HG03469 (cell line): ENCODE measurements around the gene SCN7A.
A peak's percentile ranks its signal among the peaks of the same experiment; 100 is the strongest.
"Not testable (repeated sequence)": the region's sequence is repeated elsewhere in the genome, so short reads cannot be mapped to it uniquely, and the experiment has no call there.

Experiments used
- ATAC-seq: cut with Tn5 transposase; IDR thresholded peaks from one replicate; pipeline ENCODE4 v1.9.1; 2021; ENCODE audit warnings: mild to moderate bottlenecking, moderate library complexity, moderate number of reproducible peaks; ENCODE audit not compliant: unreplicated experiment

The SCN7A gene

DNA sequence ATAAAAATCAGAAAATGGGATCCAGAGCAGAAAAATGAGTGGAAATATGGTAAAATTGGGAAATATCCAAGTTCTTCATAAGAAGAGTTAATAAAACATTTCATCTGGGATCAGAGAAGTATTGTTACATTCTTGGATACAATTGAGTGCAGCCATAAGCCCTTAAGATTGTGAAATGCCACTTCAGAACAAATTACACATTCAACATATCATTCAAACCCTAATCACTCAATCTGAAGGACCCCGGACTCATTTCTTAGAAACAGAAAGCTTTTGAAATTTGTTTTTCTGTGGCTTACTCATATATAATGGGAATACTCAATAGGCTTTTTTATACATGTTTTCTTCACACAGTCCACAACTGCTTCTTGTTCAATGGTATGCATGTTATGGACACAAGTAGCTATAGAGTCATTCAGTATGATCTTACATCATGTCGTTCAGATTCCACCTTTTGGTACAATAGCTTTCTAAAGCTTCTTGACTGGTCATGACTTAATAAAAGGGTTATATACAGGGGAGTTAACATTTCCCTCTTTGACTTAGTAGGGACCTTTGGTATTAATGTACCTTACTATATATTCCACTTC, 39.9 kb downstream of the SCN7A start:
- no peak for ATAC-seq

DNA sequence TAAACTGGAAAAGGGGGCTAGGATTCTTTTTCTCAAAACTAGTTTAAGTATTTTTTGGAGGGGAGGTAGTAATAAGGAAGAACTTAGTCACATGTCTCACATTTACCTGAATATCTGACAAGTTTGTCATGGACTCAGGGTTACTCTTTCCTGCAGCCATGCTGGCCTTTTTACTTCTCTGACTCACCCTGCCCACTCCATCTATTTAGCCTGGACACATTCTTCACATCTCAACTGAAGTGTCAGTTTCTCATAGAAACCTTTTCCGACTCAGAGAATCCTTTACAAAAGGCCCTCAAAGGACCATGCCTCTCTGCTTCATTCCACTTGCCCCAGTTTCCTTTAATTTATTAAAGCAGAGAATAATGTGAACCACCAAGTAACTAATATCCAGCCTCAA, 42.6 kb downstream of the SCN7A start:
- no peak for ATAC-seq

DNA sequence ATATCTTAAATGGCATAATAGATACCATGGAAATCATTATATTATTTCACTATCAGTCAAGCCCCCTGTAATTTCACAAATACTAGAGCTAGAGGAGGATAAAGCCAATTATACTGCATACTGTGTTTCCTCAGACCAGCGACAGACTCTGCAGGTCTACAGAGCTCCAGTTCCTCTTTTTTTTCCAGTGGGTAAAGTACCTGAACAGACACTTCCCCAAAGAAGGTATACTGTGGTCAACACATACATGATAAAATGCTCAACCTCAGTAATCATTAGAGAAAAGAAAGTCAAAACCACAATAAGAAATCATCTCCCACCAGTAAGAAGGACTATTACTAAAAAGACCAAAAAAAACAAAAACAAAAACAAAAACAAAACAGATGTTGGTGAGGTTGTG, 44.6 kb downstream of the SCN7A start:
- ATAC-seq, result peak; percentile 82

DNA sequence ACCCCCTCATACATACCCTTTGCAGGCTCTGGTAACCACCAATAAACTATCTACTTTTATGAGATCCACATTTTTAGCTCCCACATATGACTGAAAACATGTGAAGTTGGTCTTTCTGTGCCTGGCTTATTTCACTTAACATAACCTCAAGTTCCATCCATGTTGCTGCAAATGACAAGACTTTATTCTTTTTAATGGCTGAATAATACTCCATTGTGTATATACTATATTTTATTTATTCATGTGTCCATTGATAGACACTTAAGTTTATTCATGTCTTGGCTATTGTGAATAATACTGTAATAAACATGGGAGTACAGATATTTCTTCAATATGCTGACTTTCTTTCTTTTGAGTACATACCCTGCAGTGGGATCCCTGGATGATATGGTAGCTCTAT, 45.9 kb downstream of the SCN7A start:
- no peak for ATAC-seq

DNA sequence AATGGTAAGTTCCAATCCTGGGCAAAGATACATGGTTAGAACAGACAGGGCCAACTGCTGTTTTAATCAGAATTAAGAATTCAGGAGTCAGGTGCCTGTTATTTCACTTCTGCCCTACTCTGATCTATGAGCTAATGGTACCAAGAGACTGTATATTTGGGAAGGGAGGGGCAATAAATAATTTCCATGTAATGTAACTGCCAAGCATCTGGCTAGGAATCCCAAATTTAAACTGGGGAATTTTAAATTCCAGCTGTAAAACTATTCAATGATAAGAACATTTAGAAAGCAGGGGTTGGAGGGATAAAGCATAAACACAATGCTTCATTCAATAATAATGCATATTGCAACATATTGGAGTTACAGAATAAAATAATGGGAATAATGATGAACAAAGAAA, 49.7 kb downstream of the SCN7A start:
- no peak for ATAC-seq

DNA sequence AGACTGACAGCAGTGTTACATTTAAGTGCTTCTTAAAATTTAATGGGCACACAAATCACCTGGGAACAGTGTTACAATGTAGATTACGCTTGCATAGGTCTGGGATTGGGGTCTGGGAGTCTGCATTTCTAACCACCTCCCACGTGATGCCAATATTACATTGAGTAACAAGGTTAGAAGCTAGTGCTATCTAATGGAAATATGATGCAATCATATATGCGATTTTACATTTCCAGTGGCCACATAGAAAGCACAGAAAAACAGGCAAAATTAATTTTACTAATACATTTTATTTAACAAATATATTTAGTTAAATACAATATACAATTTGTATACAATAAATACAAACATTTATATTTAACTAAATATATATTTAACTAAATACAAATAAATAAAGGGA, 53.7 kb downstream of the SCN7A start:
- no peak for ATAC-seq

DNA sequence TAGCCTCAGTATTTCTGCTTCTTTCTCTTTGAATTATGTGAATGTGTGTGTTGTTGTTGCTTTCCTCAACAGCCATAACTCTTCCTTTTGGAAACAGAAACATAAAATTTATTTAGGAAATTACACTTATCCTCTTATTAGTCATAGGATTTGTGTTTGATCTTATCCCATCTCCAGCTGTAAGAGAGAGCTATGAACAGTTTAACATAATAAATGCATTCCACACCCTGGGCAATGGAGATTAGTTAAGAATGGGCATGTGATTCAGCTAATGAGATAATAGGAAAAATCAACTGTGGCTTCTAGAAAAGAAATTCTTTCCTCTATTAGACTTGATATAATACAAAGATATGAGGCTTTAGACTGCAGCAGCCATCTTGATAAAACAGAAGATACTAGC, 55.0 kb downstream of the SCN7A start:
- ATAC-seq, result no peak

DNA sequence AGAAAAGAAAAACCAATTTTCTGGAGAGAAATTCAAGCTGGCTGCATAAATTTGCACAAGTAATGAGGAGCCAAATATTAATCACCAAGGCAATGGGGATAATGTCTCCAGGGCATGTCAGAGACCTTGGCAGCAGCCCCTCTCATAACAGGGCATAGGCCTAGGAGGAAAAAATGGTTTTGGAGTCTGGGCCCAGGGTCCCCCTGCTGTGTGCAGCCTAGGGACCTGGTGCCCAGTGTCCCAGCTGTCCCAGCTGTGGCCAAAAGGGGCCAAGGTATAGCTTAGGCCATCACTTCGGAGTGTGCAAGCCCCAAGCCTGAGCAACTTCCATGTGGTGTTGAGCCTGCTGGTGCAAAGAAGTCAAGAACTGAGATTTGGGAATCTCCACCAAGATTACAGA, 57.1 kb downstream of the SCN7A start:
- ATAC-seq, result no peak

DNA sequence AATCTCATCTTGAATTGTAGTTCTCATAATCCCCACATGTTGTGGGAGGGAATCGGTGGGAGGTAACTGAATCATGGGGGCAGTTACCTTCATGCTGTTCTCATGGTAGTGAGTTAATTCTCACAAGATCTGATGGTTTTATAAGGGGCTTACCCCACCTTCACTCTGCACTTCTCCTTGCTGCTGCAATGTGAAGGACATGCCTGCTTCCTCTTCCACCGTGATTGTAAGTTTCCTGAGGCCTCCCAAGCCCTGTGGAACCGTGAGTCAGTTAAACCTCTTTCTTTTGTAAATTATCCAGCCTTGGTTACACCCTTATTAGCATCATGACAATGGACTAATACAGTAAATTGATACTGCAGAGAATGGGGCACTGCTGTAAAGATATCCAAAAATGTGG, 57.9 kb downstream of the SCN7A start:
- no peak for ATAC-seq

DNA sequence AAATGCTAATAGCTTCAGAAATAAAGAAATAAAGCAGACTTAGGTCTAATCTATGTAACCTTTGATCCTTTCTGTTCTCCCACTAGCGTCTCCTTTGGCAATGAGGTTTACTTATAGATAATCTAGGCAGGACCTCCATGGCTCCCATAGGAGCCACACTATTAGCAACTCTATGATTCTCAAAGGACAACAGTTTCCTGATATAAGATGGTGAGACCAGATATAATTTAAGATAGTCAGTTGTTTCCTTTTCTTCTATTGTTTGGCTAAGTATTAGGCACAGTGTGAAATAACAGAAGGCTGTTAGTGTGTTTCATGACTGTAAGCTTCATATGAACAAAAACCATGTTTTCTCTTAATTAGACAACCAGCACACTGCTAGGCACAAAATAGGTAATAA, 59.6 kb downstream of the SCN7A start:
- ATAC-seq, result no peak

DNA sequence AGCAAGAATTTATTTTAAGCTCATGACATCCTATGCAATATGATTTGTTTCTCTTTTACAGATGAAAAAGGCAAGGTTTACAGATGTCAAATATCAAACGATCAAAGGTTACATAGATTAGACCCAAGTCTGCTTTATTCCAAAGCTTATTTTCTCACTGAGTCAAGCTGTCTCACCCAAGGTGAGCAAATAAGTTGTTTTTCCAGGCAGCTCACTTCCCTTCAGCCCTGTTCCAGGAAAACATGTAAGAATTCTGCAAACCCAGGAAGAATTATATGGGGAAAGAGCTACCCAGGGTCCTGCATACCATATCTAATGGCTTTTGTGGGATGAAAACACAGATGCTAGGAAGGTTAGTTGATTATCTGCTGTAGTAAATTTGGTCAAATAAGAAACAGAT, 60.6 kb downstream of the SCN7A start:
- ATAC-seq, result no peak

DNA sequence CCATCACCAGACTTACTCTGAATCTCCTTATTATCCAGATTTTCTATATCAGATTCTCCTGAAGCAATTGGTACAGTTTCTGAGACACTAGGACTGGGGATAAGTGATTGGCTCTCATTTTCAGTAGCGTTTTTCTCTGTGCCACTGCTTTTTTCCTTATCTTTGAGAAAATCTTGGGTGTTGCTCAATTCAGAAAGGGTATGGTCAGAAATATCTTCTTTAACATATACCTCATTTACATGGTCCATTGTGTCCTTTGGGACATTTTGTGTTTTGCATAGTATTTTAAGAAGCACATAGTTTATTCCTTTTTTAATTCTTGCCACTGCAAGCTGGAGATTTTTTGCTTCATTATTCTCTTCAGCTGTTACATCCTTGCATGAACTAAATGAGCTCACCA, 61.7 kb downstream of the SCN7A start:
- no peak for ATAC-seq

DNA sequence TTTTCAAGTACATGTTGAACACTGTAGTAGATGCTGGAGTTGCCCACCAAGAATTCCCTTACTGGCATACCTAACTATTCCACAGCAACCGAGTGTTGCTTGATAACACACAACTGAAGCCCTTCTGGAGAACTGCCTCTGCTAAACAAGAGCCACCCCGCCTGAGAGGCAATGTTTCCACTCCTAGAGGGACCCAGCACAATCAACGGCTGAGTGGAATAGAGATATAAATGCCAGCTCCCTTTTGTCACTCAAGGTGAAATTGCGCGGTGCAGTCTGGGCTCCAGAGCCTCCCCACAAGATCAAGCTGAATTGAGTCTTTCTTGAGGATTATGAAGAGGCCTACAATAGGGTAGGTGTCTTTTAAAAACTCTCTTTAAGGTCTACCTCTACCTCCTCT, 69.2 kb downstream of the SCN7A start:
- no peak for ATAC-seq

DNA sequence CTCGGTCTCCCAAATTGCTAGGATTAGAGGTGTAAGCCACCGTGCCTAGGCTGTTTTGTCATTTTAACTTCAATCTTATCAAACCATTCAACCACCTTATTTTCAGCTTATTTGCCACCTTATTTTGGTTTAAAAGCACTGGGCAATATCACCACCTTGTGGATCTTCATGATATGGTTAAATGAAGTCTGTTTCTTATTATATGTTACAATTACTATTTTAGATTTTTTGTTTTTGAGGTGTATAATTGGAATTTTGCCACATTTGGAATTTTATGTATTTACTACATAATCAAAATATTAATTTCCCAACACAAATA, 74.5 kb downstream of the SCN7A start:
- no peak for ATAC-seq

DNA sequence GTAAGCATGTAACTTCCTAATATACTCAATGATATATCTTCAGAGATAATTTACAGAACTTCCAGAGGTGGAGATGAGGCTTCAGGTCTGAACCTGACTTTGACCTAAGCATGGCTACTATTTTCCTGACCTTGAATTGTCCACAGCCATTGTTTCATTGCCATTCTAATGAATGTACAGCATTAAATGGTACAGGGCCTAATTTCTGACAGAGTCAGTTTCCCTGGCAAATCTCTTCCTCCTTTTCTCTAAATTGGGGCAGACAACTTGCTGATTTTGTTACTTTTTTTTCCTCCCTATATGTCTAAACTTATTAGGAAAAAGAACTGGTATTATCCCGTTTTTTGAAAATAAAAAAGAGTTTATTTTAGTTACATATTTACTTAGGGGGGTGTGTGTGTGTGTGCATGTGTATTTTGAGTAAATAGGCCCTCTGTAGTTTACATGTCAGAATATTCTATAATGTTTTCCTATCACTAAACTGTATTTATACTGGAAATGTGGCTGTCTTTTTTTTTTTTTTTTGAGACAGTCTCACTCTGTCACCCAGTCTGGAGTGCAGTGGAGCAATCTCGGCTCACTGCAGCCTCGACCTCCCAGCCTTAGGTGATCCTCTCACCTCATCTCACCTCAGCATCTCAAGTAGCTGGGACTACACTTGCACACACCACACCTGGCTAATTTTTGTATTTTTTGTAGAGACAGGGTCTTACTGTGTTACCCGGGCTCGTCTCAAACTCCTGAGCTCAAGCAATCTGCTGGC, 75.0 kb downstream of the SCN7A start:
- no peak for ATAC-seq

DNA sequence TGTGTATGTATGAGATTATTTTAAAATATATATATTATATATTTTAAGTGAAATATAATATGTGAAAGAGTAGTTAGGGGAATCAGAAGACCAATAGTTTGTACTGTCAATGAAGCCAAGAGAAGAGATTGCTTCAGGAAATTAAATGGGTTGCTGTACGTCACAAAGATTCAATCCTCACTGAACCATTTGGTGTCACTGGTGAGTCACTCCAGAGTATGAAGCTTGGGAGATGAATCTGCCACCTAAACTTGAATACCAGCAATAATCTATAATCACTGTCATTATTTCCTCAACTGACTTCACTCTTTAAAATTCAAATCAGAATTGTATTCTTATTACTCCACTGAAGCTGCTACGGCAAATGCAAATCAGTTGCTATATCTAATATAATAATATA, 76.4 kb downstream of the SCN7A start:
- no peak for ATAC-seq

DNA sequence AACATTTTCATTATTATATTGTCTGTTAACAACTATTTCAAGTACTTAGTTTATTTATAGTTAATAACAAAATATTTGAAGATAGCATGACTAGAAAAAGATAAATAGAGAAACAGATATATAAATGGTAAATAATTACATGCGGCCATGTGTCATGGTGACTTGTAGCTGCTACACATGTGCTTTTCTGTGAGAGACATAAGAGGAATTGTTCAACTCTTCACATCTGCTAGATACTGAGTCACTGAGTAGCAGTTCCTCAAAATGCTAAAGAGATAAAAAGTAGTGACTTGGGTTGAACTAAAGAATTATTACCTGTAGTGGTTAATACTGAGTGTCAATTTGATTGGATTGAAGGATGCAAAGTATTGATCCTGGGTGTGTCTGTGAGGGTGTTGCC, 80.8 kb downstream of the SCN7A start:
- no peak for ATAC-seq

DNA sequence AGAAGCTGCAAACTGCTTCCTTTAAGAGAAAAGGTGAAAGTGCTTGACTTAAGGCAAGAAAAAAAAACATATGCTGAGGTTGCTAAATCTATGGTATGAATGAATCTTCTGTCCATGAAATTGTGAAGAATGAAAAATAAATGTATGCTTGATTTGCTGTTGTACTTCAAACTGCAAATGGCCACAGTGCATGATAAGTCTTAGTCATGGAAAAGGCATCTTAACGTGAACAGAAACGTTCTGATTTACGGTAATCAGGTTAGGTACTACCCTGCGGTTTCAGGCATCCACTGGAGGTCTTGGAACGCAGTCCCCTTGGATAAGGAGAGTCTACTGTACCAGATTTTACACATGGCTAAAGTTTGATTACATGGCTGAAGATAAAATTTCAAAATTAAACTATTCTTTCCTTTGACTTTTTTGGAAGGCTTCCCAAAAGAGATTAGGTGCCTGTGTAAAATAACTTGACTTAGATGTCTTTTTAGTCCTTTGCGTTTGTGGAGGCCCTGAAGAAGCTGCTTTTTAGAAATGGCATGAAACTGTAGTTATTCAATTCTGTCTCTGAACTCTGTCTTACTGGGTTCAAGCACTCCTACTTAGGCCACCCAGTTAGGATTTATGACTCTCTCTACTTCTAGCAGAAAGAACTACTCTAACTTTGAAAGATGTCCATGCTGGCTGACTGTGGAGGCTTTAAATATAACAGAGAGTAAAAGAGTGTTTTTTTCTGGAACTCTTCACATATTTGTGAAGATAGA, 82.4 kb downstream of the SCN7A start:
- no peak for ATAC-seq

DNA sequence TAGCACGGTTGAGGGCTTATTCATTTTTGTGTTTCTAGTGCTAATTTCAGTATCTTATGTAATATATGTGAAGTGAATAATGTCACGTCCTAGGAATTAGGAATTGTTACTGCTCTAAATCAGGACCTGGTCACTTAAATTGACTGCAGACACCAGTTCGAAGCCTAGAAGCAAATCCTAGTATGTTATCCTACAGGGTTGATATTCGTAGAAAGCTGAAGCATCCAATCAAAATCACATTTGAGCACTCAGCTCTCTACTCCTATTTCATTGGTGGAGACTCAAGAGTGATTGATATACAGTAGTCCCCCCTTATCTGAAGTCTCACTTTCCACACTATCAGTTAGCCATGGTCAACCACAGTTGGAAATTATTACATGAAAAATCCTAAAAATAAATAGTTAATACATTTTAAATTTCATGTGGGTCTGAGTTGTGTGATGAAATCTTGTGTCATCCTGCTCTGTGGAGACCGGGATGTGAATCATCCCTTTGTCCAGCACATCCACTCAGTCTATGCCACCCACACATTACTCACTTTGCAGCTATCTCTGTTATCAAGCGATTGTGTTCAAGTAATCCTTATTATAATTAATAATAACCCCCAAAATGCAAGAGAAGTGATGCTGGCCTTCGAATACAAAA, 83.1 kb downstream of the SCN7A start:
- ATAC-seq, result no peak

DNA sequence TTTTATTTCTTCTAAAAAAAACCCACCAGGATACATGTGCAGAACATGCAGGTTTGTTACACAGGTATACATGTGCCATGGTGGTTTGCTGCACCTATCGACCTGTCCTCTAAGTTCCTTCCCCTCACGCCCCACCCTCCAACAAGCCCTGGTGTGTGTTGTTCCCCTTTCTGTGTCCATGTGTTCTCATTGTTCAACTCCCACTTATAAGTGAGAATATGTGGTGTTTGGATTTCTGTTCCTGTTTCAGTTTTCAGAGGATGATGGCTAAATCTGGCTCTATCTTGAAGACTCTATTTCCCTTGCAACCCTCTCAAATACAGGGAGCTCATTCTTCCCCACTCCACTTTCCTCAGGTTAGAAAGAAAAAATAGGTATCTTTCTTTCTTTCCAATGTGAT, 86.3 kb downstream of the SCN7A start:
- not testable (repeated sequence) for ATAC-seq

DNA sequence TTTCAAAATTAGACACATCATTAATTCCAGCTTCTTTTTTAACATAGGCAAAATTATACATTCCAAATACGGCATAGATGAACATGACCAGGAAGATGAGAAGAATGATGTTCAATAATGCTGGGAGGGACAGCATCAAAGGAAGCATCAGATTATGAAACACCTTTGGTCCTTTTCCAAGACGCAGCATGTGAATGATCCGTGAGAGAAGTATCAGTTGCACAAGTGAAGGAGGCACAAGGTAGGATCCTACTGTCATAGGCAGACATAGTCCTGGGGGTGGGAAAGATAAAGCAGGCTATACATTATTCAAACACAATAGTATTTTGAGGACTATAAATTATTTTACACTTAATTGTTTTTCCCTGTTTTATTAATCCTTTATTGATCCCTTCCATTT, 87.7 kb downstream of the SCN7A start:
- no peak for ATAC-seq

DNA sequence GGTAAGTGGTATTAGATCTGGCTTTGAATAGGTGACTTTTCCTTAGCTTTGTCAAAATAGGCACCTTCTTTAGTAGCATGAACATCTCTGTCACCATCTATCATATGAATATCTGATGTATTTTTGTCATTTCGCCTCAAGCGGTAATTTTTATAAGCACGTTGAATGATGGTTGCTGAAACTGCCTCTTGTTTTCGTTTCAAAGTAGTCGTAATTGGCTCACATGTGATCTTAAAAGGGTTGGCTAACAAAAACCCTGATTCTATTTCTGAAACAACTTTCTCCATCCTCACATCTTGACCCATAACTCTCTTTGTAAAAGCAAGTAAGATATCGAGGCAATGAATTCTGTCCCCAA, 88.5 kb downstream of the SCN7A start:
- ATAC-seq, result no peak
